HCT116 (cell line): Measurements from ENCODE around the gene ISCU. TPM values are rescaled to one million over a fixed set of nuclear protein-coding genes. Genes with fewer than 3 reads are reported as not detected.
"Not testable (repeated sequence)": the region's sequence is repeated elsewhere in the genome, so short reads cannot be mapped to it uniquely, and the experiment has no call there.

ENCODE experiments used
- ATAC-seq: fragments of 200-7000 bp; cut with Tn5 transposase; 2 replicates; pipeline ENCODE4 v1.9.1; 2020; ENCODE audit warnings: mild to moderate bottlenecking, moderate library complexity
- BruUV-seq: library from RNA; stranded (reverse); fragments of 400-500 nt; replicated peaks from 2 replicates; lab custom pipeline; 2021; lab: Mats Ljungman, UMichigan
- CTCF ChIA-PET: fragments of 300-600 bp; sonication (Branson Sonifier 250); formaldehyde crosslinking; loops from one replicate; lab custom pipeline; 2021; ENCODE audit warnings: antibody characterized with exemption; lab: Charles Lee
- POLR2A ChIA-PET: fragments of 300-600, 350-600 bp; sonication (Branson Sonifier 250); formaldehyde crosslinking; loops from one replicate; lab custom pipeline; 2021; ENCODE audit warnings: antibody characterized with exemption; lab: Charles Lee
- RAD21 ChIA-PET, 2 experiments: fragments of 300-600 bp; sonication (Branson Sonifier 250); formaldehyde crosslinking; loops; one replicate each; lab custom pipeline; 2023; ENCODE audit warnings: low total read pairs in 2 of 2; ENCODE audit not compliant: uncharacterized antibody in 2 of 2, unreplicated experiment in 2 of 2, low non-redundant PET in 1 of 2; lab: Charles Lee
- DNase-seq: peaks from one replicate; pipeline ENCODE4 v3.0.0-alpha.2; 2010; ENCODE audit warnings: low read depth, low spot score
- H2AFZ ChIP-seq: fragments of 200-600 bp; shearing (Covaris generic), sonication (generic); 2 replicates; pipeline ENCODE4 v1.6.1; 2017; ENCODE audit warnings: low read depth, mixed run types, mixed read lengths, antibody characterized with exemption, low read length; ENCODE audit not compliant: poor library complexity, severe bottlenecking
- H3K27ac ChIP-seq: 2 replicates; pipeline ENCODE4 v1.5.1; 2012; ENCODE audit warnings: low read depth, low read length
- H3K27me3 ChIP-seq: fragments of 200-600 bp; sonication (generic); 2 replicates; pipeline ENCODE4 v1.6.1; 2016; ENCODE audit warnings: mixed run types, low read length, mixed read lengths; ENCODE audit not compliant: insufficient read depth
- H3K36me3 ChIP-seq, 2 experiments: fragments of 200-500 bp in 1 of 2; fragments of 200-600 bp in 1 of 2; sonication (Bioruptor generic) in 1 of 2; sonication (generic) in 1 of 2; 2 replicates each; pipeline versions ENCODE4 v1.5.1 to v1.6.1; 2014 to 2016; ENCODE audit warnings: low read length in 2 of 2, inconsistent platforms in 1 of 2, mixed read lengths in 1 of 2, mixed run types in 1 of 2; ENCODE audit not compliant: insufficient read depth in 2 of 2, control insufficient read depth in 1 of 2
- H3K4me1 ChIP-seq, 2 experiments: fragments of 200-600 bp in 1 of 2; sonication (generic) in 1 of 2; 2 replicates each; pipeline versions ENCODE4 v1.5.1 to v1.6.1; 2012 to 2017; ENCODE audit warnings: low read length in 2 of 2, inconsistent platforms in 1 of 2, mild to moderate bottlenecking in 1 of 2, mixed read lengths in 1 of 2, mixed run types in 1 of 2, moderate library complexity in 1 of 2; ENCODE audit not compliant: insufficient read depth in 2 of 2, control insufficient read depth in 1 of 2
- H3K4me2 ChIP-seq: fragments of 200-600 bp; sonication (generic); 2 replicates; pipeline ENCODE4 v1.6.1; 2017; ENCODE audit warnings: mixed run types, low read length, mixed read lengths
- H3K4me3 ChIP-seq, 2 experiments: fragments of 200-600 bp in 1 of 2; sonication (generic) in 1 of 2; replicated peaks in 1 of 2; 2 replicates each; pipeline ENCODE4 v1.5.1; 2011 to 2016; ENCODE audit warnings: low read length in 2 of 2, control low read depth in 1 of 2, low read depth in 1 of 2, mild to moderate bottlenecking in 1 of 2, mixed read lengths in 1 of 2, mixed run types in 1 of 2
- H3K79me2 ChIP-seq: fragments of 200-600 bp; sonication (generic); 2 replicates; pipeline ENCODE4 v1.6.1; 2017; ENCODE audit warnings: mild to moderate bottlenecking, mixed run types, low read length, moderate library complexity, mixed read lengths; ENCODE audit not compliant: insufficient read depth
- H3K9ac ChIP-seq: fragments of 200-600 bp; sonication (generic); 2 replicates; pipeline ENCODE4 v1.6.1; 2016; ENCODE audit warnings: low read length, mixed read lengths
- H3K9me2 ChIP-seq: fragments of 200-600 bp; sonication (generic), shearing (Covaris generic); 2 replicates; pipeline ENCODE4 v1.6.1; 2017; ENCODE audit warnings: mixed run types, mild to moderate bottlenecking, moderate library complexity; ENCODE audit not compliant: insufficient read depth
- H3K9me3 ChIP-seq, 2 experiments: fragments of 200-500 bp in 1 of 2; fragments of 200-600 bp in 1 of 2; sonication (Bioruptor generic) in 1 of 2; sonication (generic) in 1 of 2; 2 replicates each; pipeline ENCODE4 v1.6.1; 2014 to 2017; ENCODE audit warnings: low read length in 2 of 2, mixed read lengths in 2 of 2, inconsistent platforms in 1 of 2, low read depth in 1 of 2, mild to moderate bottlenecking in 1 of 2, mixed run types in 1 of 2, moderate library complexity in 1 of 2; ENCODE audit not compliant: control insufficient read depth in 1 of 2, insufficient read depth in 1 of 2
- H4K20me1 ChIP-seq: fragments of 200-600 bp; sonication (generic), shearing (Covaris generic); 2 replicates; pipeline ENCODE4 v1.6.1; 2017; ENCODE audit warnings: mixed run types, mild to moderate bottlenecking, moderate library complexity; ENCODE audit not compliant: insufficient read depth
- ELF1 ChIP-seq: IDR thresholded peaks from 2 replicates; pipeline ENCODE4 v1.6.1; 2012; ENCODE audit warnings: low read depth, borderline replicate concordance
- EZH2phosphoT487 ChIP-seq: fragments of 200-600 bp; IDR thresholded peaks from 2 replicates; pipeline ENCODE4 v1.6.1; 2018; ENCODE audit warnings: antibody characterized with exemption, borderline replicate concordance
- FOSL1 ChIP-seq: IDR thresholded peaks from 2 replicates; pipeline ENCODE4 v1.6.1; 2012; ENCODE audit warnings: low read depth
- JUND ChIP-seq: IDR thresholded peaks from 2 replicates; pipeline ENCODE4 v1.6.1; 2012
- POLR2A ChIP-seq: IDR thresholded peaks from 2 replicates; pipeline ENCODE4 v1.7.0; 2011; ENCODE audit warnings: borderline replicate concordance; ENCODE audit not compliant: insufficient read depth, insufficient read length; ENCODE audit errors: extremely low read depth
- POLR2AphosphoS5 ChIP-seq: IDR thresholded peaks from 2 replicates; pipeline ENCODE4 v1.6.1; 2011; ENCODE audit warnings: mild to moderate bottlenecking, low read depth, low read length, moderate library complexity
- RAD21 ChIP-seq: IDR thresholded peaks from 2 replicates; pipeline ENCODE4 v1.6.1; 2012; ENCODE audit warnings: low read depth, mild to moderate bottlenecking
- SP1 ChIP-seq: IDR thresholded peaks from 2 replicates; pipeline ENCODE4 v1.6.1; 2012; ENCODE audit warnings: low read depth
- TCF7L2 ChIP-seq: IDR thresholded peaks from 2 replicates; pipeline ENCODE4 v1.7.0; 2011; ENCODE audit warnings: borderline replicate concordance, inconsistent platforms; ENCODE audit not compliant: insufficient read depth, insufficient read length; ENCODE audit errors: extremely low read depth
- YY1 ChIP-seq: IDR thresholded peaks from 2 replicates; pipeline ENCODE4 v1.6.1; 2011; ENCODE audit warnings: low read length, low read depth, moderate library complexity, mild to moderate bottlenecking; ENCODE audit not compliant: insufficient replicate concordance; ENCODE audit errors: extremely low read depth
- ZNF274 ChIP-seq: fragments of 200-500 bp; sonication (Bioruptor generic); IDR thresholded peaks from 2 replicates; pipeline ENCODE4 v1.6.1; 2014; ENCODE audit warnings: mild to moderate bottlenecking, low read depth, low read length, inconsistent platforms
- intact Hi-C: fragments of 100-400 bp; cut with micrococcal nuclease; formaldehyde crosslinking; loops from 2 replicates; pipeline ENCODE4 v1.10.0; 2022
- total RNA-seq: library from RNA; stranded (reverse); gene quantifications from one replicate; pipeline ENCODE4 v1.2.1, GENCODE V29; 2021; ENCODE audit not compliant: unreplicated experiment
- TF ChIP-seq, protein P1 (sequence below): IDR thresholded peaks from 2 replicates; pipeline ENCODE4 v1.6.1; 2012
- TF ChIP-seq, protein P2 (sequence below): IDR thresholded peaks from 2 replicates; pipeline ENCODE4 v1.6.1; 2011; ENCODE audit warnings: mild to moderate bottlenecking, low read length, moderate library complexity; ENCODE audit not compliant: insufficient replicate concordance; ENCODE audit errors: extremely low read depth

Gene ISCU
- total RNA-seq, 1 experiment from 2014 or later: 89.6 TPM

DNA sequence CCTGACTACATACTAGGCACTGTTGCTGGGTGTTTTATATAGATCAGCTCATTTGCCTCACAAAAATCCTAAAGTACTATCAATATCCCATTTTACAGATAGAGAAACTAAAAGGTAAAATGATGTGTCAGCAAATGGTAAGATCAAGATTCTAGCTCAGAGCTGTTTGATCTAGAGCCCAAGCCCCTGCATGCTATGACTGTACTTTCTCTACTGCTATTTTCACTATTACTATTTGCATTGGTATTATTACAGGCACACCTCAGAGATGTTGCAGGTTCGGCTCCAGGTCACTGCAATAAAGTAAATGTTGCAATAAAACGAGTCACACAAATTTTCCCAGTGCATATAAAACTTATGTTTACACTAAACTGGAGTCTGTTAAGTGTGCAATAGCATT, 10.9 kb downstream of the ISCU start:
- Histone ChIP-seq H3K36me3 (peaks cover 2 to 5% of the 10 kb centered on the region in 2 experiments), H3K9me2 (no peaks in the 10 kb centered on the region), H3K79me2 (no peaks in the 10 kb centered on the region), H3K4me1 (no peaks in the 10 kb centered on the region), H4K20me1 (no peaks in the 10 kb centered on the region), H3K4me3 (no peak overlapping the region), H3K27me3 (no peaks in the 10 kb centered on the region), H2AFZ (no peak overlapping the region), H3K27ac (no peak overlapping the region), H3K9ac (no peak overlapping the region), H3K4me2 (no peak overlapping the region), H3K9me3 (no peaks in the 10 kb centered on the region)
- ChIA-PET POLR2A (interaction anchor here (1.3 kb wide), 1 partner anchor 11 kb away, joined by 13 read pairs; the partner anchor contains the start of gene ISCU), RAD21 (interaction anchor here in 1 of 2 experiments (0.7 kb wide), 1 partner anchor 259 kb away, joined by 3 read pairs; no protein-coding TSS in a partner anchor), CTCF (interaction anchor here (1.6 kb wide), 1 partner anchor 45 kb away, joined by 4 read pairs; no protein-coding TSS in a partner anchor)
- intact Hi-C loops: no loop called here
- no peak for TF ChIP-seq POLR2A
- TF ChIP-seq RAD21: no peak
- TF ChIP-seq, protein P1, sequence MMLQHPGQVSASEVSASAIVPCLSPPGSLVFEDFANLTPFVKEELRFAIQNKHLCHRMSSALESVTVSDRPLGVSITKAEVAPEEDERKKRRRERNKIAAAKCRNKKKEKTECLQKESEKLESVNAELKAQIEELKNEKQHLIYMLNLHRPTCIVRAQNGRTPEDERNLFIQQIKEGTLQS: no peak
- TF ChIP-seq, protein P2, sequence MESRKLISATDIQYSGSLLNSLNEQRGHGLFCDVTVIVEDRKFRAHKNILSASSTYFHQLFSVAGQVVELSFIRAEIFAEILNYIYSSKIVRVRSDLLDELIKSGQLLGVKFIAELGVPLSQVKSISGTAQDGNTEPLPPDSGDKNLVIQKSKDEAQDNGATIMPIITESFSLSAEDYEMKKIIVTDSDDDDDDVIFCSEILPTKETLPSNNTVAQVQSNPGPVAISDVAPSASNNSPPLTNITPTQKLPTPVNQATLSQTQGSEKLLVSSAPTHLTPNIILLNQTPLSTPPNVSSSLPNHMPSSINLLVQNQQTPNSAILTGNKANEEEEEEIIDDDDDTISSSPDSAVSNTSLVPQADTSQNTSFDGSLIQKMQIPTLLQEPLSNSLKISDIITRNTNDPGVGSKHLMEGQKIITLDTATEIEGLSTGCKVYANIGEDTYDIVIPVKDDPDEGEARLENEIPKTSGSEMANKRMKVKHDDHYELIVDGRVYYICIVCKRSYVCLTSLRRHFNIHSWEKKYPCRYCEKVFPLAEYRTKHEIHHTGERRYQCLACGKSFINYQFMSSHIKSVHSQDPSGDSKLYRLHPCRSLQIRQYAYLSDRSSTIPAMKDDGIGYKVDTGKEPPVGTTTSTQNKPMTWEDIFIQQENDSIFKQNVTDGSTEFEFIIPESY: no peak
- TF ChIP-seq ELF1: no peak
- no peak for TF ChIP-seq TCF7L2
- TF ChIP-seq POLR2AphosphoS5: no peak
- TF ChIP-seq YY1: no peak
- TF ChIP-seq ZNF274: no peak
- no peak for TF ChIP-seq SP1
- TF ChIP-seq JUND: no peak
- TF ChIP-seq EZH2phosphoT487: no peak
- TF ChIP-seq FOSL1: no peak
- ATAC-seq: no peak
- BruUV-seq: no TSS peak
- no peak for DNase-seq

DNA sequence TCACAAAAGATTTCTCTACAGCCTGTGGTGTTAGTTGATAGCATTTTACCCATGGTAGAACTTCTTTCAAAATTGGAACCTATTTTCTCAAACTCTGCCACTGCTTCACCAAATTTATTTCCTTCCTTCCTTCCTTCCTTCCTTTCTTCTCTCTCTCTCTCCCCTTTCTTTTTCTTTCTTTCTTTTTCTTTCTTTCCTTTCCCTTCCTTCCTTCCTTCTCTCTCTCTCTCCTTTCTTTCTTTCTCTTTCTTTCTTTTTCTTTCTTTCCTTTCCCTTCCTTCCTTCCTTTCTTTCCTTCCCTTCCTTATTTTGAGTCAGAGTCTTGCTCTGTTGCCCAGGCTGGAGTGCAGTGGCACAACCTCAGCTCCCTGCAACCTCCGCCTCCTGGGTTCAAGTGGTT, 11.9 kb downstream of the ISCU start:
- H4K20me1 ChIP-seq, ATAC-seq, H2AFZ ChIP-seq, H3K4me2 ChIP-seq, BruUV-seq, H3K4me3 ChIP-seq, DNase-seq, H3K36me3 ChIP-seq, H3K27ac ChIP-seq, intact Hi-C loops, RAD21 ChIA-PET, H3K27me3 ChIP-seq, POLR2A ChIA-PET, H3K9me2 ChIP-seq, H3K9me3 ChIP-seq, H3K9ac ChIP-seq, H3K4me1 ChIP-seq, H3K79me2 ChIP-seq: not testable (repeated sequence)
- CTCF ChIA-PET: interaction anchor here (0.7 kb wide), 1 partner anchor 229 kb away, joined by 3 read pairs; no protein-coding TSS in a partner anchor
